SU-DHL-6 (cell line): ENCODE data around the gene BDH2.

Experiments used
- H2AFZ ChIP-seq: fragments of 200-600 bp; sonication (generic); 2 replicates; pipeline ENCODE4 v1.6.1; 2014; ENCODE audit warnings: low read depth, mild to moderate bottlenecking, moderate library complexity, mixed read lengths, antibody characterized with exemption, low read length; ENCODE audit not compliant: severe bottlenecking
- H3F3A ChIP-seq: fragments of 200-600 bp; shearing (Covaris generic); 2 replicates; pipeline ENCODE4 v1.6.0; 2016; ENCODE audit warnings: antibody characterized with exemption, mild to moderate bottlenecking; ENCODE audit not compliant: insufficient read depth
- H3K27ac ChIP-seq: fragments of 200-600 bp; sonication (generic); 2 replicates; pipeline ENCODE4 v1.5.1; 2016; ENCODE audit warnings: low read depth, mild to moderate bottlenecking, low read length, moderate library complexity, mixed read lengths
- H3K27me3 ChIP-seq: fragments of 200-600 bp; sonication (generic), shearing (Covaris generic); 2 replicates; pipeline ENCODE4 v1.6.0; 2014; ENCODE audit warnings: mild to moderate bottlenecking, low read length
- H3K36me3 ChIP-seq: fragments of 200-600 bp; sonication (generic); 2 replicates; pipeline ENCODE4 v1.6.1; 2014; ENCODE audit warnings: mild to moderate bottlenecking, low read length, mixed read lengths
- H3K4me2 ChIP-seq: fragments of 300-600, 200-600 bp; shearing (Covaris generic), sonication (generic); 2 replicates; pipeline ENCODE4 v1.6.0; 2014; ENCODE audit warnings: low read length, low read depth, mild to moderate bottlenecking; ENCODE audit not compliant: poor library complexity, severe bottlenecking
- H3K4me3 ChIP-seq: fragments of 200-600 bp; sonication (generic); 2 replicates; pipeline ENCODE4 v1.5.1; 2014; ENCODE audit warnings: antibody characterized with exemption, low read length, mild to moderate bottlenecking, mixed read lengths; ENCODE audit not compliant: insufficient read depth, poor library complexity, severe bottlenecking
- H3K79me2 ChIP-seq: fragments of 200-600 bp; sonication (generic); 2 replicates; pipeline ENCODE4 v1.6.1; 2014; ENCODE audit warnings: mild to moderate bottlenecking, low read length, moderate library complexity; ENCODE audit not compliant: insufficient read depth
- H3K9ac ChIP-seq: fragments of 200-600 bp; sonication (generic); 2 replicates; pipeline ENCODE4 v1.7.0; 2014; ENCODE audit warnings: mild to moderate bottlenecking, low read length
- H3K9me2 ChIP-seq: fragments of 200-600 bp; sonication (generic); replicated peaks from 2 replicates; pipeline ENCODE4 v1.6.1; 2014; ENCODE audit warnings: low read length; ENCODE audit not compliant: insufficient read depth
- H3K9me3 ChIP-seq: fragments of 200-600 bp; sonication (generic); 2 replicates; pipeline ENCODE4 v1.6.1; 2014; ENCODE audit warnings: low read length, mixed read lengths; ENCODE audit not compliant: insufficient read depth
- H4K20me1 ChIP-seq: fragments of 200-600 bp; sonication (generic); 2 replicates; pipeline ENCODE4 v1.6.1; 2014; ENCODE audit warnings: low read depth, mild to moderate bottlenecking, antibody characterized with exemption, low read length, moderate library complexity, mixed read lengths
- CTCF ChIP-seq: fragments of 200-600 bp; sonication (generic); IDR thresholded peaks from one replicate; pipeline ENCODE4 v1.5.1; 2017; ENCODE audit warnings: antibody characterized with exemption, mild to moderate bottlenecking, low read length, moderate library complexity; ENCODE audit not compliant: insufficient read depth, poor library complexity, severe bottlenecking
- EZH2phosphoT487 ChIP-seq: fragments of 200-600 bp; sonication (generic), shearing (Covaris generic); conservative IDR thresholded peaks from 2 replicates; pipeline ENCODE4 v1.6.1; 2018; ENCODE audit warnings: mild to moderate bottlenecking, antibody characterized with exemption, low read length, moderate library complexity, mixed read lengths

BDH2 gene

GRCh38 chr4:103046416-103047290 is 53.0 kb downstream of the BDH2 start:
- no peaks in the 10 kb centered on the region for H3K9me2 ChIP-seq
- H3K27ac ChIP-seq: no peak overlapping the region
- TF ChIP-seq CTCF (peak; percentile 42), EZH2phosphoT487 (no peak)
- no peak overlapping the region for H3K4me3 ChIP-seq
- H3K27me3 ChIP-seq: no peaks in the 10 kb centered on the region
- peak overlapping the region; percentile 18 for H3K4me2 ChIP-seq
- peak overlapping the region; percentile 66 for H2AFZ ChIP-seq
- no peaks in the 10 kb centered on the region for H3K36me3 ChIP-seq
- no peaks in the 10 kb centered on the region for H3K79me2 ChIP-seq
- no peaks in the 10 kb centered on the region for H3F3A ChIP-seq
- H4K20me1 ChIP-seq: no peaks in the 10 kb centered on the region
- H3K9ac ChIP-seq: no peak overlapping the region
- no peaks in the 10 kb centered on the region for H3K9me3 ChIP-seq

GRCh38 chr4:103044183-103044582 is 55.5 kb downstream of the BDH2 start:
- Histone ChIP-seq H4K20me1 (no peaks in the 10 kb centered on the region), H3K9ac (no peak overlapping the region), H3K9me3 (no peaks in the 10 kb centered on the region), H3K27me3 (no peaks in the 10 kb centered on the region), H2AFZ (no peak overlapping the region), H3F3A (no peaks in the 10 kb centered on the region), H3K36me3 (no peaks in the 10 kb centered on the region), H3K9me2 (no peaks in the 10 kb centered on the region), H3K27ac (no peak overlapping the region), H3K4me2 (no peak overlapping the region), H3K79me2 (no peaks in the 10 kb centered on the region), H3K4me3 (no peak overlapping the region)
- no peak for TF ChIP-seq EZH2phosphoT487
- no peak for TF ChIP-seq CTCF

- H4K20me1 ChIP-seq: no peaks in the 10 kb centered on the region
- H3K4me3 ChIP-seq: no peak overlapping the region
- no peak overlapping the region for H3K27ac ChIP-seq
- no peaks in the 10 kb centered on the region for H3K79me2 ChIP-seq
- H3K9me2 ChIP-seq: no peaks in the 10 kb centered on the region
- no peaks in the 10 kb centered on the region for H3F3A ChIP-seq
- H3K36me3 ChIP-seq: no peaks in the 10 kb centered on the region
- H2AFZ ChIP-seq: no peak overlapping the region
- TF ChIP-seq EZH2phosphoT487 (no peak), CTCF (no peak)
- no peaks in the 10 kb centered on the region for H3K27me3 ChIP-seq
- H3K4me2 ChIP-seq: no peak overlapping the region
- no peak overlapping the region for H3K9ac ChIP-seq
- H3K9me3 ChIP-seq: no peaks in the 10 kb centered on the region
These were observed 63.5 kb downstream of the BDH2 start for GRCh38 chr4:103036169-103036568.
